Activated CD8-positive, alpha-beta memory T cell treated with anti-CD3 and anti-CD28 coated beads for 48 hours (primary cell): ENCODE results near the gene ADPRM.
A peak's percentile ranks its signal among the peaks of the same experiment; 100 is the strongest.

Experiments used
- DNase-seq, 3 experiments: peaks; one replicate each; pipeline ENCODE4 v3.0.0-alpha.2; 2020; ENCODE audit warnings: low read depth in 2 of 3, low spot score in 2 of 3

The ADPRM gene

DNA sequence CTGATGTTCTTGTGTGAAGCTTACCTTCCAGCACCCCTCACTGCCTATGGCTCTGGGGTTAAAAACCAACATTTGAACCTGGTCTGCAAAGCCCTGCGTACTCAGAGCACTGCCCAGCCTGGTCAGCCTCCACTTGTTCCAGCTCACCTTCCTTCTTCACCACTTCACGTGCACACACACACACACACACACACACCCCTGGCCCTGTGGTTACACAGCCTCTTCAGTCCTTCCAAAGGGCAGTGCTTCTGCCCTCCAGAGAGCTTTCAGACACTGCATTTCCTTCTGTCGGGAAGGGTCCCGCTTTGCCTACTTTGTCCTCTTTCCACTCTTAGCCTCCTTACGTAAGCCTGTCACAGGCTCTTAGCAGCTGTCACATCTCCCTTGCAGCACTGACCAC is 42.0 kb downstream of the ADPRM start:
- no peak for DNase-seq

DNA sequence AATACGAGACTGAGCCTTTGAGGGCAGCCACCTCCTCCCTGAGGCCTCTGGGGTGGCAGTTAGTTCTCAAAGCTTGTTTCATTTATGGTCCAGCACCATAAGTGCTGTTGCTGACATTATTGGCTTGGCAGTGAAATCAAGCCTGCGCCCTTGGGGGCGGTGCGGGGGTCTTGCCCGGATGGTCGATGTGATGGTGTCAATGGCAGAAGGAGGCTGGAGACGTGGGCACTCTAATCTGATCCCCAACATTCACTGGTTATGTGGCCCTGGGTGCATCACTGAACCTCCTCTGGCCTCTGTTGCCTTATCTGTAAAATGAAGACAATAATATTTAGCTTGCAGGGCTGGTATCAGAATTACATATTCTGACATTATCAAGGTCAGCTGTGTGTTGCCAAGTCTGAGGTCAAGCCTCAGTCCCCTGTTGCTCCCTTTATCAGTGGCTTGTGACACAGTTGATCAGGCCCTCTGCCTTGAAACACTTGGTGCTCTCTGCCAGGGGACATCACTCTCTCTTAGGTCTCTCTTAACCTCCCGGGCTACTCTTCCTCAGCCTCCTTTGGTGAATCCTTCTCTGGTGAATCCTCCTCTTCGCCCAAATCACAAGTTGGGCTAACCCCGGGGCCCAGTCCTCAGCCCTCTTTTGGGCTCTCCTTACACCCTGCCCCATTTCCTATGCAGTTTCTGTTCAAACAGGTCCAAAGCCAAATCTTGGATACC is 44.2 kb downstream of the ADPRM start:
- DNase-seq = no peak

DNA sequence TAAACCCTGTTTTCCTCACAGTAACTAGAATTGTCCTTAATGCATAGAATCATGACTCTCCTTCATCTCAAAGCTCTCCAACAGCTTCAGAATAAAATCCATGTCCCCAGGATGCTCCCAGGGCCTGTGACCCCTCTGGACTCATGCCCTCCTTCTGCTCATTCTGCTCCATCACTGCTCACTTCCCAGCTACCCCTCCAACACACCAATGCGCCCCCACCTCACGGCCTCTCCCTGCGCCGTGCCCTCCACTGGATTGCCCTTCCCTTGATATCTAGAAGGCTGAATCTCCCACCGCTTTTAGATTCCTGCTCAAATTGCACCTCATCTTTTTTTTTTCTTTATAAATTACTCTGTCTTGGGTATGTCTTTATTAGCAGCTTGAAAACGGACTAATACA is 45.0 kb downstream of the ADPRM start:
- DNase-seq = no peak

DNA sequence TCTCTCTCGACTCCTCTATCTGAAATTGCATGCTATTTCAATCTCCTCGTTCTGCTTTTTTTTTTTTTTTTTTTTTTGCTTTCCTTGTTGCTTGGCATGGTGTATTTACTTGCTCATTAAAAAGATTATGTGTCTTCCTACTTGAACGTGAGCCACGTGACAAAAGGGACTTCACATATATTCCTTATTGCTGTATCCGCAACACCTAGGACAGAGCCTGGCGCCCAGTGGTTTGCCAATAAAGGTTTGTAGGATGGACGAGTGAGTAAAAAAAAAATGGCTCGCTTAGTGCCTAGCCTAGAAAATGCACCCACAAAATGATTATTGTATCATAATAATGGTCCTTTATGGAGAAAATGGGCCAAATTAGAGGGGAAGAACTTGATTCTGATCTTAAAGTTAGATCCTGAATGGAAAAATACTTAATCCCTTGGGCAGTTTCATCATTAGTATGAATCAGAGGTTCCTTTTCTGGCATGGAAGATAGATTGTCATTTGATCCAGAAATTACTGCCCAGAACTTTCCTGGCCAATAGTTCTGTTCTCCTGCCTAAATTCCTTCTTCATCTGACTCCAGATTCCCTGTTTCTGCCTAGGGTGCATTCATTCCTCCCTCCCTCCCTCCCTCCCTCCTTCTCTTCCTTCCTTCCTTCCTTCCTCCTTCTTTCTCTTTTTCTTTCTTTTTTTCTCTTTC is 46.1 kb downstream of the ADPRM start:
- no peak for DNase-seq

DNA sequence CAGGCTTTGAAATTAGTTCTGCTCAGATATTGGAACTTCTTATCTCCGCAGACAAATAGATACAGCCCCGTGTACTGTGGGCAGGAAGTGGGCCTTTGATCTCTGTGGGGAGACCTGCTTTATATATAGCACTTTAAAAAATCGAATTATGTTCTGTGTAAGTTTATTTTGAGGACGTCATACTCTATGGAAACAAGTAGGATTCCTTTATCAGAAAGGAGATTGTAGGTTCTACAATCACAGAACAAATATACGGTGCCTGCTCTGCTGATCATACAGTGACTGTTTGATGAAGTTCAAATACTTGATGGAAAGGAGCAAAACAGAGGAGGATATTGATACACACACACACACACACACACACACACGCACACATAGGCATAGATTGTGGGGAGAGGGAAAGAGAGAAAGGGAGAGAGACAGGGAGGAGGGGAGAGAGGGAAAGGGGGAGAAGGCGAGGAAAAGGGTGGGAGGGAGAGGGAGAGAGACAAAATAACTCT is 47.2 kb downstream of the ADPRM start:
- no peak for DNase-seq

DNA sequence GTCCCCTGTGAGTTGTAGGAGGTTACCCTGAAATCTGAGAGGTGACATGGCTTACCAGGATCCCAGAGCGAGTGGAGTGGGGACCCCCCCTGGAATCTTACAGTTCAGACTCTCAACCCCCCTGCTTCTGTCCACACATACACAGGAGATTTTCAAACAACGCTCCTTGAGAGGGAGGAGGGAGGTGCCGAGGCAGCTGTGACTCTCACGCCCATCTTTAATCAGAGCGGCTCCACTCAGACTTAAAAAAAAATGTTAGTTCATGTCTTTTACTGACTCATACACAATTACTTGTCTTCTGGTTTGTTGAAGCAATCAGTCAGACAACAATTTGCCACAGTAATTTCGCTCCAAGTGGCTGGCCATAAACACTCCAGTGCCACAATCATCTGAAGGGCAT is 47.8 kb downstream of the ADPRM start:
- no peak for DNase-seq

DNA sequence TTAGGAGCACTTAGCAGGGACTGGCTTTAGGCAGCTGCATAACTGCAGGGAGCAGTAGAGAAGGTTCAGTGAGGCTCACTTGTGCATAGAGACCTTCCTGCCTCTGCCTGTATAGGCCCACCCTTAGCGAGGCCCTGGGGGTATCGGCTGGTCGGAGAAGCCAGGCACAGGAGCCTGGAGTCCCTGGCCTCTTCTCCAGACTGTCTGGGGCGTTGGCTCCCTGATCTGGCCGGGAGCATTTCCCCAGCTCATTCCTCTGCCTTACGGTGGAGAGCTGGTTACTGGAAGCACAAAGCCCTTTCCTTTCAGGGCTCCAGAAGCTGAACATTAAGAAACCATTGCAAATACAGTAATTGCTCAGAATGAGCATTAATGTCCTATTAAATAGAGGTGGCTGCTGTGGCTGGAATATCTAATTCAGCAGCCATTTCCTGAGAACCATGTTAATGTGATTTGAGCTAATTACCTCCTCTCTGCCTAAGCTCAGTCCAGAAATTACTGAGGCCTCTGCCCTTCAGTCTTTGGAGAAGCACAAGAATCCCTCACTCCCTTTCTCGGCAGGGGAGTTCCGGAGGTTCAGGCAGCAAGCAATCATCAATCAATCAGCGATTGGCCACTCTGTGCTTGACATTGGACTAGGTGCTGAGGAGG is 51.3 kb downstream of the ADPRM start:
- no peak for DNase-seq

DNA sequence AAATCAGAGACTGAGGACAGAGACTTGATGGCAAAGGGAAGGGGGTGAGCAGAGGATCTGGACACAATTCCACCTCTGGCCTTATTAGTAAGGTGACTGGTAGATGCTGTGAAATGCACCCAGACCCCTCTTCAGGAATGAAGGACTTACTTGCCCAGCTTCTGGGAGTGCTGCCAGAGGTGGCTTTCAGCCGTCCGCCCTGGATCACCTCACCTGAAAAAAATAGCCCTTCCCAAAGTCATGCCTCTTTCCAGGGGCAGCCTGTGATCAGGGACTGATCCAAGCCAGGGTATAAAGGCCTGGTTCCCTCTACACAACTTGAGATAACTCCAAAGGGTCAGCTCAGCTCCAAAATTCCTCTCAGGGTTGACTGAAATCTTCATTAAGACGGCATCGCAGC is 52.8 kb downstream of the ADPRM start:
- no peak for DNase-seq

DNA sequence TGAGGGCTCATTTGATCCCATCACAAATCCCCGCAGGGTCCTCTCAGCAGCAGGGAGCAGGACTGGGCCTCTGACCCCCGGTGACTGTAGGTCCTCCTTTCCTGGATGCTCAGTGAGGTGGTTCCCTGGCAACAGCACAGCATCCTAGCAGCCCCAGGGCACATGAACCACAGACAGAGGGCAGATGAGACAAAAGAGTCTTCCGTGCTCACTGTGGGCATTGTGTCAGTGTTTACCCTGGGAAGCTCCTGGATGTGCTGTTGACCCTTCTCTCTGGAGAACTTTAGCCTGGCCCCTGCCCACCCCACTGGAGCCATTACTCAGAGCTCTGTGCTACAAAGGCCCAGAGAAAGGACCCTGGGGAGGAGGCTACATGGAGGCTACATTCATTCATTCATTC is 54.2 kb downstream of the ADPRM start:
- no peak for DNase-seq

DNA sequence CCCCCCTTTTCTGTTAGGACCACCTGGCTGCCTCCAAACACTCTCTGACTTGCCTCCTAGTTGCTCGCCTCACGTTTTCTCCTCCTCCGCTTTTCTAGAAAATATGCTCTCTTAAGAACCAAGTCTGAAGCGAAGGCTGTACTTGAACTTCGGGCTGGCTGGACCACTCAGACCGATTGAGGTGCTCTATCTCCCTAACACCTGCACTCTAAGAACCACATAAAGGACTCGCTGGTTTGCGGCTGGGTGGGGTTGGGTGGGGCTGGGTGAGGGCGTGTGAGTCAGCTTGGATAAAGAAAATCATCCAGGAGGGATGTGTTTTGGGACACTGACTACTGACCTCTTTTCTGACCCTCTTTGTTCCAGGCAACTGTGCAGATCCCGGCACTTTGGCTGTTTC is 55.3 kb downstream of the ADPRM start:
- DNase-seq = no peak

DNA sequence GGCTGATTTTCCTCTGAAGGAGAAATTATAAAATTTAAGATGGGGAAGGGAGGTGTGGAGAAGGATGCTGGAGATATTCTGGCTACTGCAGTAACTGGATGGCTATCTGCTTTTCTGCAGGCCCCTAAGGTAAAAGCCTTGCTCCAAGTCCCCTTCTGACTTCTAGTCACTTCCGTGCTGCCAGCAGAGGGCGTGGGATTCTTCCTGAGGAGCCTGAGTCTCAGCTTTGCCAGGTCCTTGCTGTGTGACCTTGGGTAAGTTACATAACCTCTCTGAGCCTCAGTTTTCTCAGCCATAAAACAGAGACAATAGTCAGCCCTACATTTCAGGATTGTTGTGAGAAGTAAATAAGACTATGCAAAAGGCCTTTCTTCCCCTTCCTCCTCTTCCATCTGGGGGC is 56.7 kb downstream of the ADPRM start:
- peak in 1 of 3 experiments; percentile 3 for DNase-seq

DNA sequence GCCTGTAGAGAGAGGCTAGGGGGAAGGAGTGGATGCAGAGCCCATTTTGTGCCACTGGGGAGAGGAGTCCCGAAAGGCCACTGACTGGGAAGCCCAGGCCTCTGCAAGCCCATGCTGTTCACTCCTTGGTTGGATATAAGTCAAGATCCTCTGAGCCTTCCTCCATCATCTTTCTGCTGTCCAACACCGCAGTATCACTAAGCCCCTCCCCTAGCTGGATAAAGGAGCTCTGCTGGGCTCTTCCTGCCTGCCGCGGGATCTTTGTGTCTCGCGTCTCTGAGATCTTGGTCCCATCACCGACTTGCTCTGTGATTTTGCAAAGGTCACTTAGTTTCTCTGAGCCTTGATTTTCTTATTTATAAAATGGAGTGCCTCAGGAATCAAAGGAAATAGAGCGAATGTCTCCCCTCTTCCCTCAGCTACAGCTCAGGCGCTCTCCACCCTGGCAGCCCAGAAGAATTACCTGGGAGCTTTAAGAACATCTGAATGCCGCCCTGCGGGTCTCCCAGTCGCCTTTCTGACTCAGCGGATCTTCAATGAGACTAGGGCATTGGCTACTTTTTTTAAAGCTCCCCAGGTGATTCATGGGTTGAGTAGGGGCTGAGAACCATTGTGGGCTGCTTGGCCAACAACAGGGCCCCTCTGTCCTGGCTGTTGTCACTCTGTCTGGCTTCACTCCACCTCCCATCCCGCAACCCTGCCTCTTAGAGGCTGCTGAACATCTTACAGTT is 57.6 kb downstream of the ADPRM start:
- no peak for DNase-seq

DNA sequence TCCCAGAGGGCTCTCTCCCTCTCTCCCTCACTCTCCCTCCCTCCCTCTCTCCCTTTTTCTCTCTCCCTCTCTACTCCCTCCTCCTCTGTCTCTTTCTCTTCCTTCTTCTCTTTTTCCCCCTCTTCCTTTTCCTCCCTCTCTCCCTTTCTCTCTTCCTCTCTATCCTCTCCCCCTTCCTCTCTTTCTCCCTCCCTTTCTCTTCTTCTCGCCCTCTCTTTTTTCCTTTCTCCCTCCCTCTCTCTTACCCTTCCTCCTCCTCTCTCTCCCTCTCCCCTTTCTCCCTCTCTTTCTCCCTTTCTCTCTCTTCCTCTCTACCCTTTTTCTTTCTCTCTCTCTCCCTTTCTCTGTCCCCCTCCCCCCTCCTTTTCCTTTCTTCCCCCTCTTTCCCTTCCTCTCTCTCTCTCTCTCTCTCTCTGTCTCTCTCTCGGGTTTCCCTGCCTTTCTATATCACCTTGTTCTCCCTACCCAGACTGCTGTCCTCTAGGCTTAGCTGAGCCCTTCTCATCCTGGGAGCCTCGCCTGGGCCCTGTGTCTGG is 58.3 kb downstream of the ADPRM start:
- DNase-seq = no peak

DNA sequence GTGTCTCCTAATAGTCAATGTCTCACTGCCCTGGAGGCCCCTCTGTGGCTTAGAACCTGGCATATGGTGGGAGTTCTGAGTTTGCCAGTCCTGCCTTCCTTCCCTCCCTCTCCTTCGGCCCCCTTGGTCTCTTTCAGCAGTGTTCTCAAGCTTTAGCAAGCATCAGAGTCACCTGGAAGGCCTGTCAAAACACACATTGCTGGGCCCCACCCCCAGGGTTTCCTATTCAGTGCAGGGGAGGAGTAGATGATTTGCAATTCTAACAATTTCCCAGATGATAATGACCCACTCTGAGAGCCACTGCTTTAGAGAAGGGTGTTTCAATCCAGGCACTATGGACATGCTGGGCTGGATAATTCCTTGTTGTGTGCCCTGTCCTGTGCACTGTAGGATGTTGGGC is 58.8 kb downstream of the ADPRM start:
- DNase-seq = no peak

DNA sequence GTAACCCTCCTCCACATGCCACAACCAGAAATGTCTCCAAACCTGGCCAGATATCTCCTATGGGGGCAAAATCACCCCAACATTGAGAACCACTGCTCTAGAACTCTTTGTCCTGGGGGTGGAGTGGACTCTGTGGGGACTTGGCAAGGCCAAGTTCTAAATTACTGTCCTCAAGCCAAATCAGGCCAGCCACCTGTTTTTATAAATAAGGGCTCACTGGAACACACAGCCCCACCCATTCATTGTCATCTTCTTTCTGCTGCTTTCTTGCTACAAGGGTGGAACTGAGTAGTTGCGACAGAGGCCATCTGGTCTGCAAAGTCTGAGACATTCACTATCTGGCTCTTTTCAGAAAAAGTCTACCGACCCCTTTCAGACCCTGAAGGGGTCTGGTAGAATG is 59.2 kb downstream of the ADPRM start:
- DNase-seq = no peak

DNA sequence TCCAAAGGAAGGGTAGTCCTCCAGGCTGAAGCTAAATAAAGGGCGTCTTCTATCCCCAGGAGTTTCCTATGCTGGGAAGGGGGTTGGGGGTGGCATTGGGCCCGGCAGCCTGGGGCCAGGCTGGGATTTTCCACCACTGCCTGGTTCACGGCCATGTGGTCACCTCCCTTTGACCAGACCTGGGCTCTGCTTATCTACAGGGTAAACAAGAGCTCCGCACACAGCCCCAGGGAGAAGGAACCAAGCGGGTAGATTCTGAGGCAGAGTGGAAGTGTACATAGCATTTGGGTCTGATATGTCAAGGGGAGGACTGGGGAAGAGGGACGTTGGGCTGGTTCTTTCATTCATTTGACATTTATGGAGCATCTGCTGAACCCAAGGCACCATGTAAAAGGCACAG is 59.7 kb downstream of the ADPRM start:
- no peak for DNase-seq

DNA sequence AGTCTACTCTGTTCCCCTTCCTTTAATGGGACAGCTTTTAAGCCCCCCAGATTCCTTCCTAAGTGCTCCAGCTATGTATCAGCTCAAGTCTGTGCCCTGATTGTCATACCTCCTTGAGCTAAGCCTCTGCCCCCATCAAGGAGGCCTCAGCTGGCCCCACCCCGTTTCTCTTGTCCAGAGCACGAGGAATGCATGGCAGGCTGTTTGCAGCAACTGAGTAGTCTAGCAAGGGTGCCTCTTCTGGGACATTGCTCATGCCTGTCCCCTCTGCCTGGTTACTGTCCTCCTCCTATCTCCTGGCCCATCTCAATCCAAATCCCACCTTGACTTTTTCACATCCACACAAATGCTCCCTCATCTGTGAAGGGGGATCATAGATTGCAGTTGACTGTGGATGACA is 60.3 kb downstream of the ADPRM start:
- no peak for DNase-seq

DNA sequence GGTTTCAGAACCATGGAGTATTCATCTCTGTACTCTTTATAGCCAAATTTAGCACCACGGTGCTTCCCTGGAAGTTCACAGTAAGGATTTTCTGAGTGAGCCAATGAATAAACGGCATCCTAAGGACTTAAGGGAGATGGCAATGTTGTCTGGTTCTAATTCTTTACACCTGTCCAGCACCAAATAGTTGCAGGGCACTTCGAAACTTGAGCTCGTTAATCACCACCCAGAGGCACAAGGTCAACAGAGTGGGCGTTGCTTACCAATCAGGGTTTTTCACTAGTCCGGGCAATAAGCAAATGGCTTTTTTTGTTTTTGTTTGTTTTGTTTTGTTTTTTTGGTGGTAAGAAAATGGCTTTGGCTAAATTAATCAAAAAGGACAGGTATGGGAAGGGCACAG is 60.7 kb downstream of the ADPRM start:
- no peak for DNase-seq
